Peyer's patch (tissue), 4 donors: ENCODE measurements around the gene NOL8.

Source experiments
- CTCF ChIP-seq, 6 experiments: fragments of 450-650 bp in 4 of 6; fragments of 200-600 bp in 2 of 6; sonication (generic) in 1 of 6; IDR thresholded peaks; one replicate each; pipeline ENCODE4 v1.5.1; 2017 to 2019; ENCODE audit warnings: antibody characterized with exemption in 6 of 6, mild to moderate bottlenecking in 3 of 6, moderate library complexity in 1 of 6
- POLR2A ChIP-seq, 2 donors: fragments of 450-650 bp; IDR thresholded peaks; one replicate each; pipeline ENCODE4 v1.5.1; 2017; ENCODE audit warnings: antibody characterized with exemption in 2 of 2, mild to moderate bottlenecking in 2 of 2, moderate library complexity in 2 of 2

- TF ChIP-seq CTCF (IDR thresholded peaks at IDR 0.05) (no peak), POLR2A (IDR thresholded peaks at IDR 0.05) (no peak)
Observed at GRCh38 chr9:92295827-92296258, 29.3 kb downstream of the NOL8 start.
